Progenitor cell of endocrine pancreas (in vitro differentiated cells): ENCODE data around the gene SNRPB. TPM values are rescaled to one million over a fixed set of nuclear protein-coding genes. Genes with fewer than 3 reads are reported as not detected.

Source experiments
- DNase-seq: peaks from one replicate; pipeline ENCODE4 v3.0.0; 2021; ENCODE audit warnings: low spot score; ENCODE audit not compliant: unreplicated experiment
- H3K27ac Mint-ChIP-seq: 2 replicates; pipeline ENCODE4 v1.8.0; 2021; ENCODE audit warnings: mild to moderate bottlenecking, moderate library complexity, mixed read lengths
- H3K27me3 Mint-ChIP-seq: 2 replicates; pipeline ENCODE4 v1.8.0; 2021; ENCODE audit warnings: mixed read lengths
- H3K36me3 Mint-ChIP-seq: 2 replicates; pipeline ENCODE4 v1.8.0; 2022; ENCODE audit warnings: mixed read lengths; ENCODE audit not compliant: insufficient read depth
- H3K4me1 Mint-ChIP-seq: 2 replicates; pipeline ENCODE4 v1.8.0; 2021; ENCODE audit warnings: low read depth, mixed read lengths
- H3K4me3 Mint-ChIP-seq: 2 replicates; pipeline ENCODE4 v1.8.0; 2021; ENCODE audit warnings: low read depth, mild to moderate bottlenecking, moderate library complexity, mixed read lengths
- H3K9me3 Mint-ChIP-seq: 2 replicates; pipeline ENCODE4 v1.8.0; 2021; ENCODE audit warnings: low read depth, mixed read lengths
- CTCF ChIP-seq: fragments of 200-600 bp; sonication (generic); IDR thresholded peaks from one replicate; pipeline ENCODE4 v1.5.0; 2021; ENCODE audit warnings: antibody characterized with exemption, mild to moderate bottlenecking; ENCODE audit not compliant: unreplicated experiment
- total RNA-seq: library from RNA; stranded (reverse); gene quantifications from 2 replicates; pipeline ENCODE4 v1.2.1, GENCODE V29; 2021

The SNRPB gene
- total RNA-seq, 1 donor from 2014 or later, result 169 TPM

- H3K4me1 Mint-ChIP-seq, result peaks cover 3% of the 10 kb centered on the region
- no peak for DNase-seq
- no peaks in the 10 kb centered on the region for H3K27me3 Mint-ChIP-seq
- no peak overlapping the region for H3K27ac Mint-ChIP-seq
- H3K9me3 Mint-ChIP-seq, result no peaks in the 10 kb centered on the region
- no peak overlapping the region for H3K4me3 Mint-ChIP-seq
- H3K36me3 Mint-ChIP-seq, result peaks cover 21% of the 10 kb centered on the region
- no peak for TF ChIP-seq CTCF
Measured at GRCh38 chr20:2480381-2480780, 9.8 kb upstream of the SNRPB start.

DNA sequence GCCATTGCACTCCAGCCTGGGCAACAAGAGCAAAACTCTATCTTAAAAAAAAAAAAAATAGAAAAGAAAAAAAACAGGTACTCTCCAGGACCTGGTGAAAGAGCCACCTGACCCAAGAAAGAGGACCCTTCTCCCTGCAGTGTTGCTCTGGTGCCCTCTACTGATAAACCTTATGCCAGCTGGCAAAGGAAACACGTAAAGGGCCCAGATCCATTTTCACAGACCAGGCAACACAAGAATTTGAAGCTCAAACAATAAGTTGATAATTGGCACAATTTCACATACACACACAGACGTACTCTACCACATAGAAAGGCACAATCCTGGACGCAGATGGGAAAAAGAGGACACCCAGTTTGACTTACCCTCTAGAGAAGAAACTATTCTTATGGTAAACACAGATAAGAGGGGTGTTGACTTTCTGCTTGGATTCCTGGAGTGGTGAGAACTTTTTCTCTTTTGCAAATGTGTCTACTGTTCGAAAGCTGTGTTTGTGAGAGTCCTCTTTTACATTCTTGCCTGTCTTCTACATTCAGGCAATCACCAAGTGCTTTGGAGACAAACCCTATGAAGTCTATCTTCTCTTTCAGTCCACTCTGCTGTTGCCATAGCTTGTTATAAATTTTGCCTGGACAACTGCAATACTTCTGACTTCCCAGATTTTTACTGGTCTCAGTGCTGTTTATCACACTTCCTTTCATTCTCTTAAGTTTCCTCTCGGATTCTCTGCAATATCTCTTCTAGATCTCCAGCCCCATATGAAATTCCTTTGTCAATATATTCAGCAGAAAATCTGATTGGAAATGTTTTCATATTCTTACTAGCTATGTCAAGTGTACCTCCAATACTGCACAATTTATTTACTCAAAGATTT, 6.4 kb upstream of the SNRPB start:
- peaks cover 8% of the 10 kb centered on the region for H3K36me3 Mint-ChIP-seq
- no peak overlapping the region for H3K27ac Mint-ChIP-seq
- peaks cover 3% of the 10 kb centered on the region for H3K4me1 Mint-ChIP-seq
- no peak overlapping the region for H3K4me3 Mint-ChIP-seq
- no peaks in the 10 kb centered on the region for H3K27me3 Mint-ChIP-seq
- TF ChIP-seq CTCF, result no peak
- H3K9me3 Mint-ChIP-seq, result no peaks in the 10 kb centered on the region
- no peak for DNase-seq

GRCh38 chr20:2475850-2476741, 5.5 kb upstream of the SNRPB start:
- TF ChIP-seq CTCF, result no peak
- peaks cover 5% of the 10 kb centered on the region for H3K36me3 Mint-ChIP-seq
- no peak overlapping the region for H3K27ac Mint-ChIP-seq
- no peaks in the 10 kb centered on the region for H3K9me3 Mint-ChIP-seq
- no peak overlapping the region for H3K4me3 Mint-ChIP-seq
- no peak for DNase-seq
- H3K27me3 Mint-ChIP-seq, result no peaks in the 10 kb centered on the region
- peaks cover 5% of the 10 kb centered on the region for H3K4me1 Mint-ChIP-seq

DNA sequence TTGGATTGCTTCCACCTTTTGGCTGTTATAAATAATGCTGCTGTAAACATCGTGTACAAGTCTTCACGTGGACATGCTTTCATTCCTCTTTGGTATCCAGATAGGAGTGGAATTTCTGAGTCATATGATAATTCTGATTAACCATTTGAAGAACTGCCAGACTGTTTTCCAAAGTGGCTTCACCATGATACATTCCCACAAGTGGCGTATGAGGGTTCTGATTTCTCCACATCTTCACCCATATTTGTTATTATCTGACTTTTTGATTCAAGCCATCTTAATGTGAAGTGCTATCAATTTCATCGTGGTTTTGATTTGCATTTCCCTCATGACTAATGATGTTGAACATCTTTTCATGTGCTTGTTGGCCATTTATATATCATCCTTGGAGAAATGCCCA, 2.9 kb upstream of the SNRPB start:
- Mint-ChIP-seq H3K4me3 (no peak overlapping the region), H3K27ac (no peak overlapping the region), H3K9me3 (no peaks in the 10 kb centered on the region), H3K27me3 (no peaks in the 10 kb centered on the region), H3K4me1 (peaks cover 15% of the 10 kb centered on the region), H3K36me3 (peaks cover 2% of the 10 kb centered on the region)
- no peak for TF ChIP-seq CTCF
- no peak for DNase-seq

GRCh38 chr20:2469991-2470422, 582 bp downstream of the SNRPB start:
- Mint-ChIP-seq H3K36me3 (peaks cover 12% of the 10 kb centered on the region), H3K27me3 (no peaks in the 10 kb centered on the region), H3K9me3 (no peaks in the 10 kb centered on the region), H3K4me1 (peaks cover 18% of the 10 kb centered on the region), H3K4me3 (peak overlapping the region; percentile 100), H3K27ac (peak overlapping the region; percentile 100)
- no peak for TF ChIP-seq CTCF
- DNase-seq, result no peak
